Measurements from ENCODE around the gene PPP1R16B. TPM values are rescaled to one million over a fixed set of nuclear protein-coding genes. Genes with fewer than 3 reads are reported as not detected.
"Not testable (repeated sequence)": the region's sequence is repeated elsewhere in the genome, so short reads cannot be mapped to it uniquely, and the experiment has no call there.

The PPP1R16B gene
- total RNA-seq, 1 donor from 2014 or later: not detected

DNA sequence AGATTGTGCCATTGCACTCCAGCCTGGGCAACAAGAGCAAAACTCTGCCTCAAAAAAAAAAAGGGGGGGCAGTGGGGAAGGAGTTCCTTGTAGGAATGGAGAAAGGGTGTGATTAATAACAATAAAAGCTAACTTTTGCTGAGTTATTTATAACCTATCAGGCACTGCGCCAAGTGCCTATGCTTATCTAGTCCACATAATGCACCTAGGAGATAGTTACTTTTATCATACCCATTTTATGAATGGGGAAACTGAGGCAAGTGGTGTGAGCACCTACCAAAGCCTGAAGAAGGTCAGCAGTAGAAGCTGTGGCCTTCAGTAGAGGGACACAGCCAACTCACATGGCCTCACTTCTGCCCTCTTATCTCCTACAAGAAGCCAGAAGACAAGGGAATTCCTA is 13.6 kb upstream of the PPP1R16B start:
- DNase-seq (ENCODE audit: extremely low spot score, unreplicated experiment): no peak
- TF ChIP-seq, protein P1, sequence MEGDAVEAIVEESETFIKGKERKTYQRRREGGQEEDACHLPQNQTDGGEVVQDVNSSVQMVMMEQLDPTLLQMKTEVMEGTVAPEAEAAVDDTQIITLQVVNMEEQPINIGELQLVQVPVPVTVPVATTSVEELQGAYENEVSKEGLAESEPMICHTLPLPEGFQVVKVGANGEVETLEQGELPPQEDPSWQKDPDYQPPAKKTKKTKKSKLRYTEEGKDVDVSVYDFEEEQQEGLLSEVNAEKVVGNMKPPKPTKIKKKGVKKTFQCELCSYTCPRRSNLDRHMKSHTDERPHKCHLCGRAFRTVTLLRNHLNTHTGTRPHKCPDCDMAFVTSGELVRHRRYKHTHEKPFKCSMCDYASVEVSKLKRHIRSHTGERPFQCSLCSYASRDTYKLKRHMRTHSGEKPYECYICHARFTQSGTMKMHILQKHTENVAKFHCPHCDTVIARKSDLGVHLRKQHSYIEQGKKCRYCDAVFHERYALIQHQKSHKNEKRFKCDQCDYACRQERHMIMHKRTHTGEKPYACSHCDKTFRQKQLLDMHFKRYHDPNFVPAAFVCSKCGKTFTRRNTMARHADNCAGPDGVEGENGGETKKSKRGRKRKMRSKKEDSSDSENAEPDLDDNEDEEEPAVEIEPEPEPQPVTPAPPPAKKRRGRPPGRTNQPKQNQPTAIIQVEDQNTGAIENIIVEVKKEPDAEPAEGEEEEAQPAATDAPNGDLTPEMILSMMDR (IDR thresholded peaks at IDR 0.05): no peak
- Mint-ChIP-seq H3K27ac (ENCODE audit: unreplicated experiment) (no peak overlapping the region), H3K4me1 (ENCODE audit: unreplicated experiment) (no peaks in the 10 kb centered on the region), H3K4me3 (ENCODE audit: unreplicated experiment) (no peak overlapping the region), H3K27me3 (ENCODE audit: unreplicated experiment) (peaks cover 21% of the 10 kb centered on the region), H3K36me3 (ENCODE audit: unreplicated experiment) (no peaks in the 10 kb centered on the region), H3K9me3 (ENCODE audit: unreplicated experiment) (no peaks in the 10 kb centered on the region)

DNA sequence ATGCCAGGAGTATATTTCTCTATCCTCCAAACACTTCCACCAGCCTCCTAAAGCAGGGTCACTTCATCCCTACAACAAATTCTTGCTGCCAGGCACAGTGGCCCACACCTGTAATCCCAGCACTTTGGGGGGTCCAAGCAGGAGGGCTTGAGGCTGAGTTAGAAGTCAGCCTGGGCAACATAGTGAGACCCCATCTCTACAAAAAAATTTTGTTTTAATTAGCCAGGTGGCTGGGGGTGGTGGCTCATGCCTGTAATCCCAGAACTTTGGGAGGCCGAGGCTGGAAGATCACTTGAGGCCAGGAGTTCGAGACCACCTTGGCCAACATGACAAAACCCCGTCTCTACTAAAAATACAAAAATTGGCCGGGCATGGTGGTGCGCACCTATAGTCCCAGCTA is 11.4 kb upstream of the PPP1R16B start:
- H3K4me3 Mint-ChIP-seq (ENCODE audit: unreplicated experiment); H3K4me1 Mint-ChIP-seq (ENCODE audit: unreplicated experiment); H3K27ac Mint-ChIP-seq (ENCODE audit: unreplicated experiment); H3K9me3 Mint-ChIP-seq (ENCODE audit: unreplicated experiment); DNase-seq (ENCODE audit: extremely low spot score, unreplicated experiment); H3K36me3 Mint-ChIP-seq (ENCODE audit: unreplicated experiment): not testable (repeated sequence)
- H3K27me3 Mint-ChIP-seq (ENCODE audit: unreplicated experiment): peaks cover 38% of the 10 kb centered on the region

DNA sequence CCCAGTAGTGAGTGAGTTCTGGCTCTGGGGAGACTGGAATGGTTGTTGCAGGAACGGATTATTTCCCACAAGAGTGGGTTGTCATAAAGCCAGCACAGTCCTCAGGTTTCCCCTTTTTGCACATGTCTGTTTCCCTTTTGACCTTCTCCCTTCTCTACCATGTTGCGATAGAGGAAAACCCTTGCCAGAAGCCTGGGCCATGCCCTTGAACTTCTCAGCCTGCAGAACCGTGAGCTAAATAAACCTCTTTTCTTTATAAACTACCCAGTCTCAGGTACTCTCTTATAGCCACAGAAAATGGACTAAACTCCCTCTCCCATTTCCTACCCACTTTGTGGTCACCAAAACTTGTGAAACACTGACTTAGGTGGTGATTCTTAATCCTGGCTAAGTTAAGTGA is 7.2 kb upstream of the PPP1R16B start:
- no peak for DNase-seq (ENCODE audit: extremely low spot score, unreplicated experiment)
- H3K4me3 Mint-ChIP-seq (ENCODE audit: unreplicated experiment): no peak overlapping the region
- H3K27ac Mint-ChIP-seq (ENCODE audit: unreplicated experiment): no peak overlapping the region
- TF ChIP-seq, protein P1 (IDR thresholded peaks at IDR 0.05): no peak
- H3K4me1 Mint-ChIP-seq (ENCODE audit: unreplicated experiment): no peaks in the 10 kb centered on the region
- peaks cover 32% of the 10 kb centered on the region for H3K27me3 Mint-ChIP-seq (ENCODE audit: unreplicated experiment)
- no peaks in the 10 kb centered on the region for H3K9me3 Mint-ChIP-seq (ENCODE audit: unreplicated experiment)
- H3K36me3 Mint-ChIP-seq (ENCODE audit: unreplicated experiment): no peaks in the 10 kb centered on the region

DNA sequence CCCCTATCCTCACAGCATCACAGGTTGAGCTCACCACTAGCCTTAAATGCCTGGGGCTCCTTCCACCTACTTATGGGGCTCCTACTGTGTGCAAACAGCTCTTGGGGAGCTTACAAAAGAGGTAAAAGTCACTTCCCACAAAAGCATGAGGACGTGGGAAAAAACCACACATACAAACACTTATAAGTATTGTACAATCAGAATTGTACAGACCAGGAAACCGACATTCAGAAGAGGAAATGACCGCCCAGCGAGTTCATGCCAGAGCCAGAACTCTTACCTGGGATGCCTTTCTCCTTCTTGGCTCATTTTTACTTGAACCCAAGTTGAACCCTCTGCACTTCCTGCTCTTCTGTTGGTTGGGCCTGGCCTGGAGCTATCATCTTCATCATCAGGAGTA is 6.3 kb upstream of the PPP1R16B start:
- Mint-ChIP-seq H3K4me3 (ENCODE audit: unreplicated experiment) (no peak overlapping the region), H3K27me3 (ENCODE audit: unreplicated experiment) (peaks cover 27% of the 10 kb centered on the region), H3K9me3 (ENCODE audit: unreplicated experiment) (no peaks in the 10 kb centered on the region), H3K27ac (ENCODE audit: unreplicated experiment) (no peak overlapping the region), H3K36me3 (ENCODE audit: unreplicated experiment) (no peaks in the 10 kb centered on the region), H3K4me1 (ENCODE audit: unreplicated experiment) (no peaks in the 10 kb centered on the region)
- no peak for DNase-seq (ENCODE audit: extremely low spot score, unreplicated experiment)
- TF ChIP-seq, protein P1 (IDR thresholded peaks at IDR 0.05): no peak

DNA sequence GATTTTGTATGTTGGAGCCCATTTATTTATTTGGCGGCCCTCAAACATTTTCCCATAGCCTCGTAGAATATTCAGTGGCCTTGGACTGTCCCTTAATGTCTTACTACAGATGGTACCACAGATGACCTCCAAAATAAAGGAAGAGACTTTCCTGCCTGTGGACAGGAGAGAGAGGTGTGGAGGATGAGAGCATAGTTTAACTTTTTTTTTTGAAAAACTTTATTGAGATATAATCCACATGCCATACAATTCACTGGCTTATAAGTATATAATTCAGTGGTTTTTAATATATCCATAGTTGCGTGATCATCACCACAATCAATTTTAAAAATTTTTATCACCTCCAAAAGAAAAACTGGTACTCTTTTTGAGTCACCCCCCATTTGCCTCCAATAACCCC is 4.6 kb upstream of the PPP1R16B start:
- H3K4me3 Mint-ChIP-seq (ENCODE audit: unreplicated experiment): no peak overlapping the region
- TF ChIP-seq, protein P1 (IDR thresholded peaks at IDR 0.05): no peak
- H3K9me3 Mint-ChIP-seq (ENCODE audit: unreplicated experiment): no peaks in the 10 kb centered on the region
- no peak for DNase-seq (ENCODE audit: extremely low spot score, unreplicated experiment)
- H3K36me3 Mint-ChIP-seq (ENCODE audit: unreplicated experiment): no peaks in the 10 kb centered on the region
- peaks cover 21% of the 10 kb centered on the region for H3K27me3 Mint-ChIP-seq (ENCODE audit: unreplicated experiment)
- H3K27ac Mint-ChIP-seq (ENCODE audit: unreplicated experiment): no peak overlapping the region
- H3K4me1 Mint-ChIP-seq (ENCODE audit: unreplicated experiment): peaks cover 2% of the 10 kb centered on the region

DNA sequence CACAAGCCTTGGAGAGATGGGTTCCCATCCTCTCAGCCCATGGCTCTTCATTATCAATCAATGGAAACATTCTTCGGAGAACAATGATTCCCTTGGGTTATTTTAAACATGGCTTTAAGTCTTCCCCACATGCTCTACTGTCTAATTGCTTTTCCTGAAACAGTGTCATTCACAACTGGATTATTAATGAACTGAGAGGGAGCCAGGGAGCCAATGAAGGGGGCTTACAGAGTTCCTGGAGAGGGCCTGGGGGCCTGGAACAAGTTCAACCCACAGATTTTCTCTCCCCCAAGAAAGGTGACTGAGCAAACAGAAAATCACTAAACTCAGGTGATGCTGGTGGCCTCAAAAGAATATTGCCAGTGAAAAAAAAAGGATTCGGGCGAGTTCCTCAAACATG is 1.3 kb upstream of the PPP1R16B start:
- Mint-ChIP-seq H3K36me3 (ENCODE audit: unreplicated experiment) (no peaks in the 10 kb centered on the region), H3K27me3 (ENCODE audit: unreplicated experiment) (peaks cover 23% of the 10 kb centered on the region), H3K4me1 (ENCODE audit: unreplicated experiment) (peaks cover 5% of the 10 kb centered on the region), H3K27ac (ENCODE audit: unreplicated experiment) (no peak overlapping the region), H3K4me3 (ENCODE audit: unreplicated experiment) (peak overlapping the region; percentile 9), H3K9me3 (ENCODE audit: unreplicated experiment) (no peaks in the 10 kb centered on the region)
- TF ChIP-seq, protein P1 (IDR thresholded peaks at IDR 0.05): no peak
- no peak for DNase-seq (ENCODE audit: extremely low spot score, unreplicated experiment)
